H9 (cell line): ENCODE data around the gene TMC1. TPM values are rescaled to one million over a fixed set of nuclear protein-coding genes. Genes with fewer than 3 reads are reported as not detected.

Experiments
- DNase-seq: peaks from one replicate; pipeline ENCODE4 v3.0.0-alpha.2; 2017
- H2AFZ ChIP-seq: one replicate; pipeline ENCODE4 v1.6.1; 2013; ENCODE audit warnings: mild to moderate bottlenecking, low read length, control low read depth, moderate library complexity
- H2AK5ac ChIP-seq: 2 replicates; pipeline ENCODE4 v1.6.1; 2013; ENCODE audit warnings: low read length, control low read depth, mixed read lengths; ENCODE audit not compliant: insufficient read length
- H2BK120ac ChIP-seq: one replicate; pipeline ENCODE4 v1.6.1; 2013; ENCODE audit warnings: low read depth, mild to moderate bottlenecking, low read length, control low read depth, inconsistent platforms; ENCODE audit not compliant: poor library complexity, severe bottlenecking
- H2BK12ac ChIP-seq: 2 replicates; pipeline ENCODE4 v1.6.1; 2013; ENCODE audit warnings: low read length, control low read depth, mixed read lengths, low read depth; ENCODE audit not compliant: insufficient read length
- H2BK15ac ChIP-seq: 2 replicates; pipeline ENCODE4 v1.6.1; 2013; ENCODE audit warnings: low read depth, low read length, control low read depth
- H2BK20ac ChIP-seq: one replicate; pipeline ENCODE4 v1.6.1; 2013; ENCODE audit warnings: low read depth, mild to moderate bottlenecking, low read length, control low read depth, inconsistent platforms; ENCODE audit not compliant: poor library complexity, severe bottlenecking
- H2BK5ac ChIP-seq: 2 replicates; pipeline ENCODE4 v1.6.1; 2013; ENCODE audit warnings: low read length, control low read depth, mixed read lengths; ENCODE audit not compliant: insufficient read length
- H3K14ac ChIP-seq: 2 replicates; pipeline ENCODE4 v1.6.1; 2013; ENCODE audit warnings: low read length, control low read depth; ENCODE audit not compliant: insufficient read depth
- H3K18ac ChIP-seq: 2 replicates; pipeline ENCODE4 v1.6.1; 2013; ENCODE audit warnings: low read depth, mild to moderate bottlenecking, mixed read lengths, low read length, control low read depth; ENCODE audit not compliant: insufficient read length
- H3K23ac ChIP-seq: 2 replicates; pipeline ENCODE4 v1.6.1; 2013; ENCODE audit warnings: low read length, control low read depth, mixed read lengths, low read depth; ENCODE audit not compliant: insufficient read length
- H3K23me2 ChIP-seq: 2 replicates; pipeline ENCODE4 v1.6.1; 2013; ENCODE audit warnings: low read depth, mild to moderate bottlenecking, mixed read lengths, low read length, control low read depth; ENCODE audit not compliant: insufficient read length, poor library complexity, severe bottlenecking
- H3K27ac ChIP-seq: 2 replicates; pipeline ENCODE4 v1.5.1; 2013; ENCODE audit warnings: low read length, control low read depth, mixed read lengths, low read depth; ENCODE audit not compliant: insufficient read length
- H3K27me3 ChIP-seq: 2 replicates; pipeline ENCODE4 v1.6.1; 2013; ENCODE audit warnings: low read length, control low read depth, inconsistent platforms; ENCODE audit not compliant: insufficient read depth
- H3K4ac ChIP-seq: 2 replicates; pipeline ENCODE4 v1.6.1; 2013; ENCODE audit warnings: low read depth, mild to moderate bottlenecking, control low read depth, inconsistent platforms, low read length, moderate library complexity
- H3K4me1 ChIP-seq: 2 replicates; pipeline ENCODE4 v1.6.1; 2013; ENCODE audit warnings: low read length, control low read depth, inconsistent platforms; ENCODE audit not compliant: insufficient read depth
- H3K4me2 ChIP-seq: 2 replicates; pipeline ENCODE4 v1.6.1; 2013; ENCODE audit warnings: low read length, control low read depth, mixed read lengths; ENCODE audit not compliant: insufficient read length, insufficient read depth
- H3K56ac ChIP-seq: 2 replicates; pipeline ENCODE4 v1.6.1; 2013; ENCODE audit warnings: low read depth, mild to moderate bottlenecking, mixed read lengths, low read length, control low read depth; ENCODE audit not compliant: insufficient read length
- H3K79me1 ChIP-seq: 2 replicates; pipeline ENCODE4 v1.6.1; 2013; ENCODE audit warnings: low read depth, mild to moderate bottlenecking, moderate library complexity, low read length, control low read depth, inconsistent platforms; ENCODE audit not compliant: insufficient read depth, poor library complexity, severe bottlenecking
- H3K79me2 ChIP-seq: 2 replicates; pipeline ENCODE4 v1.6.1; 2013; ENCODE audit warnings: low read length, control low read depth, inconsistent platforms; ENCODE audit not compliant: insufficient read depth
- H3K9ac ChIP-seq: 2 replicates; pipeline ENCODE4 v1.6.1; 2013; ENCODE audit warnings: low read length, control low read depth, mixed read lengths; ENCODE audit not compliant: insufficient read length; ENCODE audit errors: extremely low read depth
- H3K9me3 ChIP-seq: one replicate; pipeline ENCODE4 v1.6.1; 2013; ENCODE audit warnings: low read depth, low read length, inconsistent platforms; ENCODE audit not compliant: control insufficient read depth
- H3T11ph ChIP-seq: one replicate; pipeline ENCODE4 v1.6.1; 2013; ENCODE audit warnings: mild to moderate bottlenecking, low read length, control low read depth, inconsistent platforms
- H4K20me1 ChIP-seq: one replicate; pipeline ENCODE4 v1.6.1; 2013; ENCODE audit not compliant: control insufficient read depth, insufficient read length, insufficient read depth
- H4K5ac ChIP-seq: 2 replicates; pipeline ENCODE4 v1.6.1; 2013; ENCODE audit warnings: low read depth, mild to moderate bottlenecking, mixed read lengths, low read length, control low read depth; ENCODE audit not compliant: insufficient read length
- H4K8ac ChIP-seq: replicated peaks from 2 replicates; pipeline ENCODE4 v1.6.1; 2013; ENCODE audit warnings: low read length, control low read depth, mixed read lengths, low read depth; ENCODE audit not compliant: insufficient read length
- H4K91ac ChIP-seq: 2 replicates; pipeline ENCODE4 v1.6.1; 2013; ENCODE audit warnings: low read depth, mild to moderate bottlenecking, moderate library complexity, mixed read lengths, low read length, control low read depth; ENCODE audit not compliant: insufficient read length
- H3K27ac Mint-ChIP-seq, 3 experiments: 2 replicates in 2 of 3; 3 replicates in 1 of 3; pipeline ENCODE4 v1.8.0; 2020 to 2021; ENCODE audit warnings: mixed read lengths in 3 of 3, mild to moderate bottlenecking in 1 of 3, moderate library complexity in 1 of 3
- H3K27me3 Mint-ChIP-seq: 2 replicates; pipeline ENCODE4 v1.8.0; 2021; ENCODE audit warnings: low read depth, mild to moderate bottlenecking, moderate library complexity, mixed read lengths
- H3K36me3 Mint-ChIP-seq, 3 experiments: 2 replicates in 2 of 3; 3 replicates in 1 of 3; pipeline ENCODE4 v1.8.0; 2020 to 2021; ENCODE audit warnings: low read depth in 3 of 3, mixed read lengths in 3 of 3; ENCODE audit not compliant: insufficient read depth in 1 of 3
- H3K4me1 Mint-ChIP-seq, 2 experiments: 2 replicates each; pipeline ENCODE4 v1.8.0; 2020; ENCODE audit warnings: mixed read lengths in 2 of 2
- H3K4me3 Mint-ChIP-seq, 2 experiments: 2 replicates in 1 of 2; 3 replicates in 1 of 2; pipeline ENCODE4 v1.8.0; 2020 to 2021; ENCODE audit warnings: mild to moderate bottlenecking in 2 of 2, mixed read lengths in 2 of 2, moderate library complexity in 1 of 2
- H3K9me3 Mint-ChIP-seq, 2 experiments: 2 replicates in 1 of 2; 3 replicates in 1 of 2; pipeline ENCODE4 v1.8.0; 2020; ENCODE audit warnings: mild to moderate bottlenecking in 2 of 2, mixed read lengths in 2 of 2, moderate library complexity in 1 of 2
- CTCF ChIP-seq: fragments of 200-600 bp; sonication (generic); conservative IDR thresholded peaks from 3 replicates; pipeline ENCODE4 v1.8.0; 2021; ENCODE audit warnings: antibody characterized with exemption, mild to moderate bottlenecking
- WGBS: extraction: QIAGEN DNeasy Blood & Tissue Kit; methylation state at CpG from one replicate; pipeline ENCODE4 v1.1.7; 2013; ENCODE audit warnings: missing lambda C conversion rate, low lambda C conversion rate, mixed read lengths; ENCODE audit not compliant: insufficient read length; ENCODE audit errors: extremely low coverage; 5-methylcytosine and 5-hydroxymethylcytosine counted together
- total RNA-seq: library from RNA; stranded (reverse); gene quantifications from 2 replicates; pipeline ENCODE4 v1.2.1, GENCODE V29; 2021

The TMC1 gene
- total RNA-seq, 1 experiment from 2014 or later = 2.4 TPM

- Histone ChIP-seq H4K91ac (no peak overlapping the region), H3K4me1 (no peaks in the 10 kb centered on the region), H4K8ac (no peak overlapping the region), H3K79me2 (no peaks in the 10 kb centered on the region), H3K27ac (no peak overlapping the region), H2BK15ac (no peak overlapping the region), H3K27me3 (no peaks in the 10 kb centered on the region; the same call in 1 of the 2 replicates), H3K4me2 (no peak overlapping the region), H2BK12ac (no peak overlapping the region), H2AK5ac (no peak overlapping the region), H2AFZ (no peak overlapping the region), H3K9ac (no peak overlapping the region), H3T11ph (no peak overlapping the region), H3K23ac (no peak overlapping the region), H2BK20ac (no peak overlapping the region), H3K9me3 (no peaks in the 10 kb centered on the region), H3K4ac (no peak overlapping the region), H4K5ac (no peak overlapping the region), H3K18ac (no peak overlapping the region), H3K23me2 (no peaks in the 10 kb centered on the region), H3K14ac (no peak overlapping the region), H3K56ac (no peak overlapping the region), H2BK5ac (no peak overlapping the region), H3K79me1 (no peaks in the 10 kb centered on the region), H4K20me1 (no peaks in the 10 kb centered on the region), H2BK120ac (no peak overlapping the region)
- Mint-ChIP-seq H3K36me3 (no peaks in the 10 kb centered on the region; a peak in 1 of 7 replicates), H3K27me3 (no peaks in the 10 kb centered on the region), H3K9me3 (peaks cover 0 to 3% of the 10 kb centered on the region in 2 experiments; a peak in 1 of 5 replicates), H3K4me1 (peaks cover 0 to 7% of the 10 kb centered on the region in 2 experiments; a peak in 3 of 4 replicates), H3K27ac (no peak overlapping the region), H3K4me3 (no peak overlapping the region)
- TF ChIP-seq CTCF = no peak
- no CpG with 5 or more reads among the region's 1 CpG for WGBS
- DNase-seq = no peak
Measured at GRCh38 chr9:72614067-72614466, 92.7 kb downstream of the TMC1 start.
